Ishikawa (cell line): ENCODE results near the gene FSD2.

Experiments
- CEBPB ChIP-seq: IDR thresholded peaks from 2 replicates; pipeline ENCODE4 v1.6.1; 2012
- CREB1 ChIP-seq: IDR thresholded peaks from 2 replicates; pipeline ENCODE4 v1.6.1; 2012; ENCODE audit warnings: low read depth
- EGR1 ChIP-seq: IDR thresholded peaks from 2 replicates; pipeline ENCODE4 v1.6.1; 2012
- RAD21 ChIP-seq: IDR thresholded peaks from 2 replicates; pipeline ENCODE4 v1.6.1; 2012; ENCODE audit warnings: low read depth
- TAF1 ChIP-seq: IDR thresholded peaks from 2 replicates; pipeline ENCODE4 v1.6.1; 2012; ENCODE audit warnings: low read depth, mild to moderate bottlenecking
- YY1 ChIP-seq: IDR thresholded peaks from 2 replicates; pipeline ENCODE4 v1.6.1; 2012; ENCODE audit warnings: low read depth

GRCh38 chr15:82743810-82744209 is 62.1 kb downstream of the FSD2 start:
- TF ChIP-seq CREB1: no peak
- no peak for TF ChIP-seq CEBPB
- no peak for TF ChIP-seq YY1
- no peak for TF ChIP-seq RAD21
- TF ChIP-seq EGR1: no peak
- no peak for TF ChIP-seq TAF1
